Erythroblast (primary cell): ENCODE data around the gene KCNN4.

ENCODE experiments used
- GATA1 ChIP-seq: IDR thresholded peaks from 2 replicates; pipeline ENCODE4 v1.6.1; 2011; ENCODE audit warnings: low read depth, mild to moderate bottlenecking, control low read depth, low read length, moderate library complexity
- POLR2A ChIP-seq: IDR thresholded peaks from 2 replicates; pipeline ENCODE4 v1.6.1; 2011; ENCODE audit warnings: mild to moderate bottlenecking, low read length

DNA sequence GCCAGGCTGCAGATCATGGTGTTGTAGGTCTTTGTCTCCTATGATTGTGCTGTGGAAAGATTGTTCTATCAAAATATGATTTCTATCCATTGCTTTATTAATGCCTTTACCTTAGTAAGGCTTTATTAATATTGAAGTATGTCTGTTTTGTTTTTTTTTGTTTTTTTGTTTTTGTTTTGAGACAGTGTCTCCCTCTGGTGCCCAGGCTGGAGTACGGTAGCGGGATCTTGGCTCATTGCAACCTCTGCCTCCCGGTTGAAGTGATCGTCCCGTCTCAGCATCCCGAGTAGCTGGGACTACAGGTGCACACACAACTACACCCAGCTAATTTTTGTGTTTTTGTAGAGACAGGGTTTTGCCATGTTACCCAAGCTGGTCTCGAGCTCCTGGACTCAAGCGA is 57.2 kb downstream of the KCNN4 start:
- TF ChIP-seq POLR2A (no peak), GATA1 (no peak)
